Head of caudate nucleus (tissue), 42 donors: ENCODE data around the gene WDR54.
"Not testable (repeated sequence)": the region's sequence is repeated elsewhere in the genome, so short reads cannot be mapped to it uniquely, and the experiment has no call there.

Experiments used
- DNase-seq, 42 donors: peaks; one replicate each; pipeline versions ENCODE4 v3.0.0 to v3.0.0-alpha.2; 2020 to 2021; ENCODE audit warnings: mixed read lengths in 7 of 42
- intact Hi-C: fragments of 100-400 bp; cut with DNase I; formaldehyde crosslinking; loops from one replicate; pipeline ENCODE4 v1.15.0; 2022

WDR54 gene

DNA sequence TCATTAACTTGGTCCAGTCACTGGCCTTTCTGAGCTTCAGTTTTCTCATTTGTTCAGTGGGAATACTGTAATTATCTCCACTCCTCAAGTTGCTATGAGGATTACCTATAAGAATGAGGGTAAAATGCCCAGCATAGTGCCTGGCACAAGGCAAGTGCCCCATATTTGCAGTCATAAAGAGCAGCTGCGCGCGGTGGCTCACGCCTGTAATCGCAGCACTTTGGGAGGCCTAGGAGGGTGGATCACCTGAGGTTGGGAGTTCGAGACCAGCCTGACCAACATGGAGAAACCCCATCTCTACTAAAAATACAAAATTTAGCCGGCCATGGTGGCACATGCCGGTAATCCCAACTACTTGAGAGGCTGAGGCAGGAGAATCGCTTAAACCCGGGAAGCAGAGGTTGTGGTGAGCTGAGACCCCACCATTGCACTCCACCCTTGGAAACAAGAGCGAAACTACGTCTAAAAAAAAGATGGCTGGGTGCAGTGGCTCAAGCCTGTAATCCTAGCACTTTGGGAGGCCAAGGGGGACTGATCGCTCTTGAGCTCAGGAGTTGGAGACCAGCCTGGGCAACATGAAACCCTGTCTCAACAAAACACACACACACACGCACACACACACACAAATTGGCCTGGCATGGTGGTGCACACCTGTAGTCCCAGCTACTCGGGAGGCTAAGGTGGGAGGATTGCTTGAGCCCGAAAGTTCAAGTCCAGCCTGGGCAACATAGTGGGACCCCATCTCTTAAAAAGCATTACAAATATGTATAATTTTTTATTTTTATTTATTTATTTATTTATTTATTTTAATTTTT, 21.2 kb downstream of the WDR54 start:
- intact Hi-C loops, DNase-seq: not testable (repeated sequence)

DNA sequence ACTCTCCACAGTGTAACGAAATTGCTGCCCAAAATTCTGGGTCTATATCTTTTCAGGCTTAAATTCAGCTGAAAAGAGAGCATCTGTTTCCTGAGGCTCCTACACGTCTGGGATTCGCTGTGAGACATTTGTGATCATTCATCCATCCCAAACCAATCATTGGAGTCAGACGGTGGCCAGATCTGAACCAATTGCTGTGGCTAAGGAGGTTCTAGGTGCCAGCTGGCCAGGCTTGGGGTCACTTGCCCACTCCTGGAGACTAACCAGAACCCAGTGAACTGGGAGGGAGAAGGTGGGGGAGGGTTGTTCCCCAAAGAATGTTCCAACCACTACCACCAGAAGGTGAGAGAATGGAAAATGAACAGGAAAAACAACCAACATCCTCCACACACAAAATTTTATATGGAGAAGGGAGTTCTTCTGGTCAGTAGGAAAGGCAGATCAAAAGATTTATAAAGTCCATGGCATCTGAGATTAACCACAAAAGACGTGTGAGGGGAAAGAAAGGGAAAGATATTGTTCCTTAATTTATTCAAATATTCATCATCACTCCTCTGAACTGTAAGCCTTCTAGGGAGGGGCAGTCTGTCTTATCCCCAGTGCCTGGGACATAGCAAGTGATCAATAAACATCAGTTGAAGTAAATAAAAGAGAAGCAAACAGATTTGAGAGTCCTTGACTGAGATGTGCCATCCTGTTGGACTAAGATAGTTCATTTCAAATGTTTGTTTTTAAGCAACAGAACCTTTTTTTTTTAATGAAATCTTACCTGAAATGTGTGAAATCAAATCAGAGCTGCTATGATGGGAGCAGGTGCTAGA, 23.2 kb downstream of the WDR54 start:
- intact Hi-C loops = no loop called here
- no peak for DNase-seq

DNA sequence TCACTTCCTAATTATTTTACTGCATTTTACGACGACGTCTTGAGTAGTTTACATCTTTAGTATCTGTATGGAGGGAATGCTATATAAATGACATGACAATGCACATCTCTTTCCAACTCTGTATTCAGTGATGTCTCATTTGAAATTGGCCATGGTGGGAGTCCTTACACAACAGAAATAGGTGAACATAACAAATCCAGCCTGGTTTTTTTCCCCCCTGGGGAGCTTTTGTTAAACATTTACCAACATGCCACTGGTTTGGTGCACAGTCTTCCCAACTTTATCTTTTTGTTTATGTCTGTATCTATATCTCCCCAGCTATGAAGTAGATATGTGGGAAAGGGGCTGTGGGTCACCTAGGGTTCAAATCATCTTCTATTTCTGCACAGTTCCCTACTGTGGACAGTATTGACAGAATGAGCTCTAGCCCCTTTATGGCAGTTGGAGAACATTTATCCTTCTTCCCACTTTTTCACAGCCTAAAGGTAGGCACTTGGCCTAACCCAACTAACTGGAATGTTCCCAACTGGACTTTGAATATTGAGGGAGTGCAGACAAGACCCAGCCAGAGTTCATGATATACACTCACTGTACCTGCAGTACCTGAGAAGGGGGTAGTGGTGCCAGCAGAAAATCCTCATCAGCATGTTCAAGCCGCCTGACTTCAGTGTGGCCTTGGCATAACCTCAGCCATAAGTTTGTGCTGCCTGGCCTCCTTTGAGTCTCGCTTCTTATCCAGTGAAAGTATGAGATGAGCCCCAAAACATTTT, 25.9 kb downstream of the WDR54 start:
- no peak for DNase-seq
- intact Hi-C loops = no loop called here

DNA sequence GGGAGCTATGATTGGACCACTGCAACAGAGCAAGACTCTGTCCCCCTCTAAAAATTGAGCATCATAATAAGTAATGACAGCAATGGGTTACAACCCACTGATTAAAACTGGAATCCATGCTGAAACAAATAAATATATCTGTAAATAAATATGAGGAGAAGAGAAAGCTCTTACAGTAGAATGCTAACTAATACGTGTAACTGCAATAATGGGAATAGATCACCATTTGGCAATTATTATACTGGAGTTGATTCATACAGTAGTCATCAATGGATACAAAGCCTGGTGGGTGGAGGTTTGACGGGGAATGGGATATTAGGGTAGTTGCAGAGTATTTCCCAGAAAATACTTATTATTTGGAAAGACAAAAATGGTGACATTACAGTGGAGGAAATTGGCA, 27.2 kb downstream of the WDR54 start:
- intact Hi-C loops = no loop called here
- DNase-seq = no peak

DNA sequence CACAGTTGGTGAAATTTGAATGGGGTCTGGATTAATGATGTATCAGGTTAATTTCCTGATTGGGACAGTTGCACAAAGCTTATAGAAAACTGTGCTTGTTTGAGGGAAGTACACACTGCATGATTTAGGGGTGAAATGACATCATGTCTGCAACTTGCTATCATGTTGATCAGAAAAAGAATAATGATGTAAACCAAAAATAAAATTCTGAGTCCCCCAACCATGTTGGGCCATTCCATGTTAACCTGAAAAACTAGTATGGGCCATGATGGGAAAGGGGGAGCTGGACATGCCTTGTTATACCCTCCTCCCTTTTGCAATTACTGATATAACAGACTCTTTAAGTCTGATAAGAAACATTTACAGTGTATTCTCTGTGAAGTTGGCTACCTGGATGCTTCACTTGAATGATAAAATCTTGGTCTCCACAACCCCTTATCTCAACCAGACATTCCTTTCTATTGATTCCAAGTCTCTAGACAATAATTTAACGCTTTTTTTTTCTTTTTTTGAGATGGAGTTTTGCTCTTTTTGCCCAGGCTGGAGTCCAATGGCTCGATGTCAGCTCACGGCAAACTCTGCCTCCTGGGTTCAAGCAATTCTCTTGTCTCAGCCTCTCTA, 29.1 kb downstream of the WDR54 start:
- DNase-seq = no peak
- intact Hi-C loops = no loop called here

DNA sequence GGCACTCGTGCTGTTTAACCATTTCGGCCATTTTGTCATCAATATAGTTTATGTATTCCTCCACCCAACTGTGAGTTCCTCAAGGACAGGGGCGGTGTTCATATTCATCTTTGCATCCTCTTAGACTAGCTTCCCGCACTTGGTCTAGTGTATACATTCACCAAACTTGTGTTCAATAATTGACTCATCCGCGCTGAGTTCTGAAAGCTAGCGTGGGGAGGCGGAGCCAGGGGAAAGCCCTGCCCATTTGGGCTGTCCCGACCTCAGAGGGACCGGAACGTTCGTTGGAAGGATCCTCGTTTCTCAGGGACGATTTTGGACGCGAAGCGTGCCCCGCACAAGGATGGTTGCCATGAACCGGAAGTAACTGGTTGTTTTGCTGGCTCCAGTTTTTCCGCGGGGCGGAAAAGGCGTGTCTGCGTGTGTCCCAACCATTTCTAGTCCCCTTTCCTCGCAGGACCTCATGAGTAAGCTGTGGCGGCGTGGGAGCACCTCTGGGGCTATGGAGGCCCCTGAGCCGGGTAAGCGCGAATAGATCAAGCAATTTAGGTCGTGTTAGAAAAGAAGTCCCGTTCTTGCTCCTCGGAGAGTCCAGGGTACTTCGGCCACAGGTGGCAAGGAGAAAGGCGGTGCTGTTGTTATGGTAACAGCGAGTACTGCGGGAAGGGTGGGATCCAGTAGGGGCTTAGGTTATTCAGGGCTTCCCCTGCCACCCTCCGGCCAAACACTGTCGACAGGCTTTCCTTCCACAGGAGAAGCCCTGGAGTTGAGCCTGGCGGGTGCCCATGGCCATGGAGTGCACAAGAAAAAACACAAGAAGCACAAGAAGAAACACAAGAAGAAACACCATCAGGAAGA, 33.4 kb downstream of the WDR54 start, which contains the start of gene INO80B:
INO80B (plus strand) TSS at position 434 of the 858 bp plus-strand sequence; CDS start at position 464, 30 bp downstream.
- DNase-seq = peak; percentile 92 to 99 (median 96)
- intact Hi-C loops = loop anchor here (2.0 kb wide), 2 partner anchors 14 to 28 kb away; partner anchors contain the start of genes CCDC142, RTKN and TTC31

DNA sequence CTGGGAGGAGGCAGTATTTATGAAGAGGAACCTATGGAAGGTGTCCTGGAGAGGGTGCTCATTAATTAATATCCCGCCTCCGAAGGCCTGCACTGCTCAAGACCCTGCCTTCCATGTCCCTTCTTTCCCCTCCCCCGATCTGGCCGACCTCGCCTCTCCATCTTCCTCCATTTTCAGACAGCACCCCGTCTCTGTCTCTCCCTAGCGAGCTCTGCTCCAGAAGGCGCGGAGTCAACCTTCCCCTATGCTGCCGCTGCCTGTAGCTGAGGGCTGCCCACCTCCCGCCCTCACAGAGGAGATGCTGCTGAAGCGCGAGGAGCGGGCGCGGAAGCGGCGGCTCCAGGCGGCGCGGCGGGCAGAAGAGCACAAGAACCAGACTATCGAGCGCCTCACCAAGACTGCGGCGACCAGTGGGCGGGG, 35.6 kb downstream of the WDR54 start:
- intact Hi-C loops = no loop called here
- peak in 10 of 42 donors; percentile 55 to 81 (median 74) for DNase-seq

DNA sequence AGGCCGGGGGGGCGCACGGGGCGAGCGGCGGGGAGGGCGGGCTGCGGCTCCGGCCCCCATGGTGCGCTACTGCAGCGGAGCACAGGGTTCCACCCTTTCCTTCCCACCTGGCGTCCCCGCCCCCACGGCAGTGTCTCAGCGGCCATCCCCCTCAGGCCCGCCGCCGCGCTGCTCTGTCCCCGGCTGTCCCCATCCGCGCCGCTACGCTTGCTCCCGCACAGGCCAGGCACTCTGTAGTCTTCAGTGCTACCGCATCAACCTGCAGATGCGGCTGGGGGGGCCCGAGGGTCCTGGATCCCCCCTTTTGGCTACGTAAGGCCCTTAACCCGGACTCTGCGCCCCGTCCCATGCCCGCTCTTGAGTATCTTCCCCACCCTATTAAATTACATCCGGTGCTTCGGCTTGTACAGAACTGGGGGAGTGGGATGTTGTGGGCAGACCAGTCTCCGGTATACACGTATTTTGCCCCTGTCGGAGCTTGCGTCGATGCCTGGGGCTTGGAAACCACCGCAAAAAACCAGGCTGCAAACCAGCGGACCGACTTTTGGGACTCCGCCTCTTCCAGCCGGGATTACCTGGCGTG, 36.1 kb downstream of the WDR54 start:
- intact Hi-C loops = no loop called here
- peak in 33 of 42 donors; percentile 24 to 87 (median 69) for DNase-seq

DNA sequence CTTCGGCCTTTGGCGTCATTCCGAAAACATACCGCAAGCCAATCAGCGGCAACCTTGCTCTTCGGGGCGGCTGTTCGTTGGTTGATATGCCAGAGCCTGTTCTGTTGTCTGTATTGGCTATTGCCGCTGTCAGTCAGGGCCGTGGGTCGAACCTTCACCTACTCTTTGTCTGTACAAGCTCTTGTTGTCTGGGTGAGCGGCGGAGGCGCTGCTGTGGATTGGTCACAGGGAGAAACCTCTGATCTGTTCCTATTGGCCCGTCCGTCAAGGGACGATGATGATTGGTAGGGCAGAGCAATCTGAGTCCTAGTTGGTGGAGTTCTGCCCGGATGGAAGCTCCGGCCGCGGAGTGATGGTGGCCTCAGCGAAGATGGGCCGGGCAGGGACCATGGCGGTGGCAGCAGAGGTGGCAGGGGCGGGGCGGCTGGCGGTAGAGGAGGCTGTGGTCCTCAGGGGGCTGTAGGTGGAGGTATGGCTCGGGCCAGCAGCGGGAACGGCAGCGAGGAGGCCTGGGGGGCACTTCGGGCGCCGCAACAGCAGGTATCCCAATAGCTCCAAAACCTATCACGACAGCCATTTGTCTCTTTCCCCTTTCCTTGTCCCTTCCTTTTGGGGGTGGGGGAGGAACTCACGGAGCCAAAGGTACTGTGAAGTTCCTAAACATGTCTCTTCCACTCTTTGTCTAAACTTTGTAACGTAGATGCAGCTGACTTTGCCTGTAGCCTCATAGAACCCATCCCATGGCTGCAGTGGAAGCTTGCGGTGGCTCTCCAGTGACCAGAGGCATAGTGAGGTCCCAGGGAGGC, 36.8 kb downstream of the WDR54 start, which contains the start of gene WBP1:
WBP1 (plus strand) TSS at position 307 of the 806 bp plus-strand sequence; CDS start at position 472, 165 bp downstream.
- DNase-seq = peak; percentile 98 to 100 (median 100)
- intact Hi-C loops = no loop called here

DNA sequence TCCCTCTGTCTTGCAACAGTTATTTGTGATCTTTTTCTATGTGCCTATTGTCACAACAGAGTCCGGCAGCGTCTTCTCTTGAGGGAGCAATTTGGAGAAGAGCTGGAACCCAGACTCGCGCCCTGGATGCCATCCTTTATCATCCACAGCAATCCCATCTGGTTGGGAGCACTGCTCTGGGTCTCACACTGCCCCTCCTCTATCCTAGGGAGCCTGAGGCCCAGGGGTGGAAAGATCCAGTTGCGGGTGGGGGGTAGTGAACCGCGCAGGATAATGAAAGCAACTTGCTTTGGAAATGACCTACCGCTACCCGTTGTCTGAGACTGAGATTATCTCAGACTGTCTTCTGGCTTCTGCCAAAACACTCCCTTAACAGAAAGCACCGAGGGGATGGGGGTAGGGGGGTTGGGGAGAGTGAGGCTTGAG, 37.4 kb downstream of the WDR54 start:
- intact Hi-C loops = no loop called here
- DNase-seq = no peak

DNA sequence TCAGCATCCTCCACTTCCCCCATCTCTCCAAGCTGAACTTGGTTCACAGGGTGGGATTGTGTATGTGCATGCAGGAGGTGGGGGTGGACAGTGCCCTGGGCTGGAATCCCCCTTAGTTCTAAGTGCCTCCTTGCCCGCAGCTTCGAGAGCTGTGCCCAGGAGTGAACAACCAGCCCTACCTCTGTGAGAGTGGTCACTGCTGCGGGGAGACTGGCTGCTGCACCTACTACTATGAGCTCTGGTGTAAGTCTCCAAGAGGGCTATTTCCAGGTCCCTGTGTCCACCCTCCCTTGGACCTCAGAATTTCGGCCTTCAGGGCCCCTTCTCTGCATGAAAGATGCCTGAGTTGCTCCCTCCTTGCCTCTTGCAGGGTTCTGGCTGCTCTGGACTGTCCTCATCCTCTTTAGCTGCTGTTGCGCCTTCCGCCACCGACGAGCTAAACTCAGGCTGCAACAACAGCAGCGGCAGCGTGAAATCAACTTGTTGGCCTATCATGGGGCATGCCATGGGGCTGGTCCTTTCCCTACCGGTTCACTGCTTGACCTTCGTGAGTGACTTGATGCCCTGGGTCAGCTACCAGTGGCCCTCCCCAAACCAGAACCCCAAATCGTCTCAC, 38.1 kb downstream of the WDR54 start:
- DNase-seq, intact Hi-C loops: not testable (repeated sequence)

DNA sequence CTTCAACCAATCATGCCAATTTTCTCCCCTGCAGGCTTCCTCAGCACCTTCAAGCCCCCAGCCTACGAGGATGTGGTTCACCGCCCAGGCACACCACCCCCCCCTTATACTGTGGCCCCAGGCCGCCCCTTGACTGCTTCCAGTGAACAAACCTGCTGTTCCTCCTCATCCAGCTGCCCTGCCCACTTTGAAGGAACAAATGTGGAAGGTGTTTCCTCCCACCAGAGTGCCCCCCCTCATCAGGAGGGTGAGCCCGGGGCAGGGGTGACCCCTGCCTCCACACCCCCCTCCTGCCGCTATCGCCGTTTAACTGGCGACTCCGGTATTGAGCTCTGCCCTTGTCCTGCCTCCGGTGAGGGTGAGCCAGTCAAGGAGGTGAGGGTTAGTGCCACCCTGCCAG, 38.7 kb downstream of the WDR54 start:
- intact Hi-C loops, DNase-seq: not testable (repeated sequence)

DNA sequence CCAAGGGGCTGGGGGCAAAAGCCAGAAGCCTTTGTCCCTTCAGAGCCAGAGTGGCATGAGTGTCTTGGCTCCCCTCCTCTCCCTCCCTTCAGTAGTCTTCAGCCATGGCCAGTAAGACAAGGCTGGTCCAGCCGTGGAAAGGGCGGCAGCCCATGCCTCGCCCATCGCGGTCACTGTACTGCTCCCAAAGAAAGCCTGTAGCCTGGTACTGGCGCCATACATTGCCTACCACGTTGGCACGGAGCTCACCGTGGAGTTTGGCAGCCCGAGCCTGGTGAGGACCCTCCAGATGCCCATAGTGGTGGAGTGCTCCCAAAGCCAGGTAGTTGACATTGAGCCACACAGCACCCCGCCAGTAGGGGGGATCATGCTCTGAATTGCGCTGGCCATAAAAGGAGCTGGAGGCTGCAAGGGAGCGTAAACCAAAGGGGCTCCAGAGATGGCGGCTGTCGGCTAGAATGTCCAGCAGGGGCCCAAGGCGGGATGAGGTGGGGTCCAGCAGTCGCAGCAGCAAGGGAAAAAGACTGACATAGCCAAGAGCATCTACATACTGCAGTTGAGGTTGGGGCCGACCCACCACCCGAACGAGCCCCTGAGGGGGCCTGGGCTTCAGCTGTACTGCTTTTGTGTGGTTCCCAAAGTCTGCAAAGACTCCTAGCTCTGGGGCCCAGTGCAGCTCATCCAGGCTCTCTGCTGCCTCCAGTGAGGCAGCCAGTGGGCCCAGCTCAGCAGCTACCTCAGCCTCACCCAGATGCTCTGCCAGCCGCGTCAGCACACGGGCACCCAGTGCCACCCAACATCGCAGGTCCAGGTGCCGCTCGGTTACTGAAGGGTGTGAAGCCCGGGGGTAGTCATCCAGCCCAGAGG, 39.9 kb downstream of the WDR54 start:
- intact Hi-C loops = no loop called here
- no peak for DNase-seq

DNA sequence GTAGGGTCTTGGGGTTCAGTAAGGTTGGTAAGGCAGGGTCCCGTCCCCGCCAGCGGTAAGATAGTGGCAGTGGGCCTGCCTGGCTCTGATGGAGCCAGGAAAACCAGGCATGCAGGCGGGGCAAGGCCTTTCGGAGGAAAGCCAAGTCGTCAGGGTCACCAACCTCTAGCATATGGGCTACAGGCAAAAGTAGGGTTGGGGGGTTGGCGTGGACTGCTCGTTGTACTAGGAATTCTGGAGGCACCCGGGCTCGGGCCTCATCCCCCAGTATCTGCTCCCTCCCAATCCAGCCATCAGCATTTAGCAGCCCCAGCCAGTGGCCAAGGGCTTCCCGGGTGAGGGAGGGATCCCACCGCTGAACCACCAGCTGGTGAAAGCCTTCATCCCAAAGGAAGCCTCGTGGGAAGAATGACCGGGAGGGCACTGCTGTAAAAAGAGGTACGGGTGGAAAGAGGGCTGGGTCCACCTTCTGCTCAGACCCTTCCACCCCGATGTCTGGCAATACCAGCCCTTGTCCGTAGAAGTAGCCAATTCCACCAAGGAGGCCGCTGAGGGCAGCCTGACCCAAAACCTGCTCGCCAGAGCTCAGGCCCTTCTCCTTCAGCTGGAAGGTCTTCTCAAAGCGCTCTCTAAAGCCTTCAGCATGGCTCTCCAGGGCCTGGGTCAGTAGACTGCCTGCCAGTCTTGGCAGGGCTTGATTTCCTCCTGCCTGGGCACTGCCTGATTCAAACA, 40.7 kb downstream of the WDR54 start:
- DNase-seq = no peak
- intact Hi-C loops = no loop called here

DNA sequence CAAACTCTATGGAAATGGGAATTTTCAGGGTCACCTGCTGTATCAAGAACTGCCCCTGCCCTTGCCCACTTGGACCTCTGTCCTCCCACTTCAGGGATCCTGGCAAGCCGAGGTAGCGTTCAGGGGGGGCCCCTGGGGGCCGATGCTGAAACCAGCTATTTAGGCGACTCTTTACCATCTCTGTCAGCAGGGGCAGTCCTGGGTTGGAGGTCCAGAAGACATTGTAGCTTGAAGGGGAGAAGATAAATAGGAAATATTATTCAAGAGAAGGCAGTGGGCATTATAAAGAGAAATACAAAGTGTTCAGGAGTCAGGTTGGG, 41.2 kb downstream of the WDR54 start:
- DNase-seq = no peak
- intact Hi-C loops = no loop called here
